Measurements from ENCODE around the gene DHCR7.

The DHCR7 gene

GRCh38 chr11:71434576-71435130 lies 13.5 kb downstream of the DHCR7 start:
- no peak for TF ChIP-seq CTCF (IDR thresholded peaks at IDR 0.05; ENCODE audit: insufficient read depth, low read depth, low read length, missing control alignments)
- DNase-seq (ENCODE audit: low read depth) = no peak

GRCh38 chr11:71433648-71434450 lies 14.3 kb downstream of the DHCR7 start:
- no peak for TF ChIP-seq CTCF (IDR thresholded peaks at IDR 0.05; ENCODE audit: insufficient read depth, low read depth, low read length, missing control alignments)
- DNase-seq (ENCODE audit: low read depth) = no peak
- H3K4me3 ChIP-seq (ENCODE audit: low read depth, low read length) = no peak overlapping the region

More at GRCh38 chr11:71434576-71435130, 13.5 kb downstream of the DHCR7 start:
- H3K4me3 ChIP-seq (ENCODE audit: low read depth, low read length) = no peak overlapping the region

GRCh38 chr11:71432761-71433647 lies 15.2 kb downstream of the DHCR7 start:
- DNase-seq (ENCODE audit: low read depth) = no peak
- H3K4me3 ChIP-seq (ENCODE audit: low read depth, low read length) = no peak overlapping the region
- no peak for TF ChIP-seq CTCF (IDR thresholded peaks at IDR 0.05; ENCODE audit: insufficient read depth, low read depth, low read length, missing control alignments)

- no peak for TF ChIP-seq CTCF (IDR thresholded peaks at IDR 0.05; ENCODE audit: insufficient read depth, low read depth, low read length, missing control alignments)
- DNase-seq (ENCODE audit: low read depth) = no peak
- no peak overlapping the region for H3K4me3 ChIP-seq (ENCODE audit: low read depth, low read length)
Observed at GRCh38 chr11:71431271-71431670, 16.9 kb downstream of the DHCR7 start.

- DNase-seq (ENCODE audit: low read depth) = no peak
- no peak for TF ChIP-seq CTCF (IDR thresholded peaks at IDR 0.05; ENCODE audit: insufficient read depth, low read depth, low read length, missing control alignments)
- H3K4me3 ChIP-seq (ENCODE audit: low read depth, low read length) = no peak overlapping the region
Observed at GRCh38 chr11:71430166-71430565, 18.0 kb downstream of the DHCR7 start.

GRCh38 chr11:71429701-71430100 lies 18.5 kb downstream of the DHCR7 start:
- no peak for DNase-seq (ENCODE audit: low read depth)
- H3K4me3 ChIP-seq (ENCODE audit: low read depth, low read length) = no peak overlapping the region
- no peak for TF ChIP-seq CTCF (IDR thresholded peaks at IDR 0.05; ENCODE audit: insufficient read depth, low read depth, low read length, missing control alignments)

Measured in GM12865 (cell line).